Nephron (organoid): Measurements from ENCODE around the gene ALAD.

ENCODE experiments used
- H3K27ac Mint-ChIP-seq, 3 experiments: 2 replicates each; pipeline ENCODE4 v1.8.0; 2020; ENCODE audit warnings: mixed read lengths in 3 of 3, mild to moderate bottlenecking in 2 of 3, moderate library complexity in 1 of 3
- H3K27me3 Mint-ChIP-seq: 2 replicates; pipeline ENCODE4 v1.8.0; 2021; ENCODE audit warnings: low read depth, mild to moderate bottlenecking, moderate library complexity, mixed read lengths
- H3K36me3 Mint-ChIP-seq: 2 replicates; pipeline ENCODE4 v1.8.0; 2020; ENCODE audit warnings: low read depth, mixed read lengths
- H3K4me1 Mint-ChIP-seq: 2 replicates; pipeline ENCODE4 v1.8.0; 2020; ENCODE audit warnings: mixed read lengths
- H3K4me3 Mint-ChIP-seq, 3 experiments: 2 replicates each; pipeline ENCODE4 v1.8.0; 2020; ENCODE audit warnings: mild to moderate bottlenecking in 3 of 3, mixed read lengths in 3 of 3, moderate library complexity in 2 of 3
- H3K9me3 Mint-ChIP-seq: 2 replicates; pipeline ENCODE4 v1.8.0; 2020; ENCODE audit warnings: mixed read lengths
- CTCF ChIP-seq, 3 experiments: fragments of 200-600 bp; sonication (generic); IDR thresholded peaks; one replicate each; pipeline ENCODE4 v1.5.0; 2021; ENCODE audit warnings: antibody characterized with exemption in 3 of 3; ENCODE audit not compliant: unreplicated experiment in 3 of 3

The ALAD gene

GRCh38 chr9:113417370-113417769 lies 16.3 kb upstream of the ALAD start:
- H3K36me3 Mint-ChIP-seq, result no peaks in the 10 kb centered on the region
- H3K27me3 Mint-ChIP-seq, result no peaks in the 10 kb centered on the region
- H3K4me3 Mint-ChIP-seq, result no peak overlapping the region
- H3K9me3 Mint-ChIP-seq, result no peaks in the 10 kb centered on the region
- H3K4me1 Mint-ChIP-seq, result no peaks in the 10 kb centered on the region
- no peak for TF ChIP-seq CTCF (IDR thresholded peaks at IDR 0.05; ENCODE audit: unreplicated experiment in 3 of 3)
- H3K27ac Mint-ChIP-seq, result no peak overlapping the region

GRCh38 chr9:113416149-113416721 lies 15.2 kb upstream of the ALAD start:
- TF ChIP-seq CTCF (IDR thresholded peaks at IDR 0.05; ENCODE audit: unreplicated experiment in 3 of 3), result no peak
- no peaks in the 10 kb centered on the region for H3K9me3 Mint-ChIP-seq
- no peak overlapping the region for H3K4me3 Mint-ChIP-seq
- no peak overlapping the region for H3K27ac Mint-ChIP-seq
- H3K36me3 Mint-ChIP-seq, result no peaks in the 10 kb centered on the region
- no peaks in the 10 kb centered on the region for H3K27me3 Mint-ChIP-seq
- H3K4me1 Mint-ChIP-seq, result no peaks in the 10 kb centered on the region

- Mint-ChIP-seq H3K27me3 (no peaks in the 10 kb centered on the region), H3K4me1 (peaks cover 21% of the 10 kb centered on the region), H3K4me3 (peak within 1 kb of the TSS; percentile 92 to 99 (median 95)), H3K9me3 (no peaks in the 10 kb centered on the region), H3K36me3 (peaks cover 27% of the 10 kb centered on the region), H3K27ac (peak within 1 kb of the TSS; percentile 99 to 100 (median 100))
- TF ChIP-seq CTCF (IDR thresholded peaks at IDR 0.05; ENCODE audit: unreplicated experiment in 3 of 3), result peak in 1 of 3 experiments; percentile 9
Measured at GRCh38 chr9:113410207-113410864, 9.3 kb upstream of the ALAD start, which contains the start of the genes C9orf43 and POLE3. TSS of gene C9orf43 (plus strand) at chr9:113410747. CDS start at chr9:113413494, 2,747 bp downstream. TSS of gene POLE3 (minus strand) at chr9:113410675. CDS start at chr9:113410293, 382 bp downstream.

GRCh38 chr9:113409883-113410206 lies 8.8 kb upstream of the ALAD start:
- peaks cover 21% of the 10 kb centered on the region for H3K4me1 Mint-ChIP-seq
- no peak for TF ChIP-seq CTCF (IDR thresholded peaks at IDR 0.05; ENCODE audit: unreplicated experiment in 3 of 3)
- peaks cover 27% of the 10 kb centered on the region for H3K36me3 Mint-ChIP-seq
- peak overlapping the region; percentile 99 to 100 (median 100) for H3K27ac Mint-ChIP-seq
- H3K9me3 Mint-ChIP-seq, result no peaks in the 10 kb centered on the region
- no peaks in the 10 kb centered on the region for H3K27me3 Mint-ChIP-seq
- peak overlapping the region; percentile 92 to 99 (median 95) for H3K4me3 Mint-ChIP-seq

GRCh38 chr9:113409481-113409880 lies 8.4 kb upstream of the ALAD start:
- peaks cover 27% of the 10 kb centered on the region for H3K36me3 Mint-ChIP-seq
- H3K9me3 Mint-ChIP-seq, result no peaks in the 10 kb centered on the region
- H3K27ac Mint-ChIP-seq, result peak overlapping the region; percentile 99 to 100 (median 100)
- peak overlapping the region; percentile 92 to 99 (median 95) for H3K4me3 Mint-ChIP-seq
- H3K27me3 Mint-ChIP-seq, result no peaks in the 10 kb centered on the region
- no peak for TF ChIP-seq CTCF (IDR thresholded peaks at IDR 0.05; ENCODE audit: unreplicated experiment in 3 of 3)
- peaks cover 21% of the 10 kb centered on the region for H3K4me1 Mint-ChIP-seq
